Activated T-cell treated with anti-CD3 and anti-CD28 coated beads for 48 hours (primary cell): ENCODE results near the gene SLC8A1.

Source experiments
- DNase-seq: peaks from one replicate; pipeline ENCODE4 v3.0.0-alpha.2; 2020; ENCODE audit warnings: low read depth

Gene SLC8A1

GRCh38 chr2:40451918-40452605 lies at the start of gene SLC8A1:
Gene SLC8A1, minus strand, starts transcription at chr2:40452090.
- DNase-seq: peak; percentile 4

GRCh38 chr2:40499437-40499836 lies 47.5 kb upstream of the SLC8A1 start:
- DNase-seq: no peak

- DNase-seq: no peak
These were observed 45.5 kb upstream of the SLC8A1 start for GRCh38 chr2:40497251-40497859.

- DNase-seq: no peak
These were observed 37.7 kb upstream of the SLC8A1 start for GRCh38 chr2:40489678-40489960.

- DNase-seq: no peak
These were observed 37.2 kb upstream of the SLC8A1 start for GRCh38 chr2:40488927-40489677.

GRCh38 chr2:40488101-40488601 lies 36.3 kb upstream of the SLC8A1 start:
- DNase-seq: no peak

- no peak for DNase-seq
These were observed 35.7 kb upstream of the SLC8A1 start for GRCh38 chr2:40487602-40488001.

- no peak for DNase-seq
These were observed 34.0 kb upstream of the SLC8A1 start for GRCh38 chr2:40485854-40486253.

GRCh38 chr2:40485318-40485717 lies 33.4 kb upstream of the SLC8A1 start:
- no peak for DNase-seq

- DNase-seq: no peak
These were observed 31.8 kb upstream of the SLC8A1 start for GRCh38 chr2:40483549-40484243.

- no peak for DNase-seq
These were observed 28.7 kb upstream of the SLC8A1 start for GRCh38 chr2:40480596-40480995.

GRCh38 chr2:40480073-40480472 lies 28.2 kb upstream of the SLC8A1 start:
- no peak for DNase-seq

GRCh38 chr2:40477361-40477760 lies 25.5 kb upstream of the SLC8A1 start:
- no peak for DNase-seq

GRCh38 chr2:40476436-40476835 lies 24.5 kb upstream of the SLC8A1 start:
- DNase-seq: no peak

- DNase-seq: no peak
These were observed 22.4 kb upstream of the SLC8A1 start for GRCh38 chr2:40474306-40474705.

- no peak for DNase-seq
These were observed 20.0 kb upstream of the SLC8A1 start for GRCh38 chr2:40471866-40472265.

- DNase-seq: no peak
These were observed 19.2 kb upstream of the SLC8A1 start for GRCh38 chr2:40470822-40471813.

GRCh38 chr2:40466935-40467572 lies 15.2 kb upstream of the SLC8A1 start:
- DNase-seq: no peak

- DNase-seq: no peak
These were observed 14.5 kb upstream of the SLC8A1 start for GRCh38 chr2:40466332-40466906.

GRCh38 chr2:40463112-40463511 lies 11.2 kb upstream of the SLC8A1 start:
- DNase-seq: no peak
